ENCODE results near the gene FKBP10.
"Not testable (repeated sequence)": the region's sequence is repeated elsewhere in the genome, so short reads cannot be mapped to it uniquely, and the experiment has no call there.

The FKBP10 gene

GRCh38 chr17:41810659-41811548, 1.9 kb upstream of the FKBP10 start:
- no peak for DNase-seq

- DNase-seq: peak; percentile 73
Observed at GRCh38 chr17:41811549-41812380, 1.0 kb upstream of the FKBP10 start, which contains the start of gene P3H4. Gene P3H4 (minus strand): TSS chr17:41811949. CDS start chr17:41811915, 34 bp downstream.

GRCh38 chr17:41813152-41813680, 412 bp downstream of the FKBP10 start:
- DNase-seq: no peak

- DNase-seq: no peak
Observed at GRCh38 chr17:41813699-41814124, 908 bp downstream of the FKBP10 start.

- no peak for DNase-seq
Observed at GRCh38 chr17:41814195-41814594, 1.4 kb downstream of the FKBP10 start.

GRCh38 chr17:41816637-41817320, 4.0 kb downstream of the FKBP10 start:
- no peak for DNase-seq

GRCh38 chr17:41818024-41818423, 5.2 kb downstream of the FKBP10 start:
- no peak for DNase-seq

- DNase-seq: no peak
Observed at GRCh38 chr17:41821776-41822175, 9.0 kb downstream of the FKBP10 start.

GRCh38 chr17:41822216-41823140, 9.7 kb downstream of the FKBP10 start:
- no peak for DNase-seq

- DNase-seq: no peak
Observed at GRCh38 chr17:41823141-41823524, 10.3 kb downstream of the FKBP10 start.

GRCh38 chr17:41823580-41823979, 10.8 kb downstream of the FKBP10 start:
- DNase-seq: no peak

GRCh38 chr17:41824086-41824485, 11.3 kb downstream of the FKBP10 start:
- no peak for DNase-seq

GRCh38 chr17:41825175-41825845, 12.5 kb downstream of the FKBP10 start:
- no peak for DNase-seq

- not testable (repeated sequence) for DNase-seq
Observed at GRCh38 chr17:41829961-41830360, 17.2 kb downstream of the FKBP10 start.

GRCh38 chr17:41835214-41835799, 22.5 kb downstream of the FKBP10 start:
- DNase-seq: no peak

- DNase-seq: peak; percentile 29
Observed at GRCh38 chr17:41835800-41836549, 23.2 kb downstream of the FKBP10 start, which contains the start of gene NT5C3B. Gene NT5C3B (minus strand): TSS chr17:41836232. CDS start chr17:41836193, 39 bp downstream.

- DNase-seq: no peak
Observed at GRCh38 chr17:41836550-41837196, 23.9 kb downstream of the FKBP10 start.

GRCh38 chr17:41837761-41838538, 25.1 kb downstream of the FKBP10 start, which contains the start of gene KLHL10:
Gene KLHL10 (plus strand): TSS chr17:41837825. CDS start chr17:41837933, 108 bp downstream.
- DNase-seq: no peak

Data from central memory CD4-positive, alpha-beta T cell (primary cell).